ENCODE data around the gene CD8B.

The CD8B gene

DNA sequence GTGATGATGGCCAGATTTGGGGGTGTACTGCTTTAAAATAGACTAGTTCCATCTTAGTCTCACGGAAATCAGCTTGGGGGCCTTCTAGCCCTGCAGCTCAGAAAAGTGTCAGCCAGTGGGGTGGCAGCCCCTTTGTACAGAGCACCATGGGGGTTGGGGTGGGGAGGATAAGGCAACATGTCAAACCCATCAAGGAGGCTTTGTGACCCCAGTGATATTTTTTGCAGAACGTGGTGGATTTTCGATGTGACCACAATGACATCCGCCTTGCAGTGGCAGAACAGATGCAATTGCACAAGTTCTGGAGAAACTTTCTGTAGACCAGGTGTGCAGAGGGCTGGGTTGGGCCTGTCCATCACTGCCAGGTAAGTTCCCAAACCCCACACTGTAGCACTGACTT, 67.9 kb downstream of the CD8B start:
- no peak for DNase-seq

DNA sequence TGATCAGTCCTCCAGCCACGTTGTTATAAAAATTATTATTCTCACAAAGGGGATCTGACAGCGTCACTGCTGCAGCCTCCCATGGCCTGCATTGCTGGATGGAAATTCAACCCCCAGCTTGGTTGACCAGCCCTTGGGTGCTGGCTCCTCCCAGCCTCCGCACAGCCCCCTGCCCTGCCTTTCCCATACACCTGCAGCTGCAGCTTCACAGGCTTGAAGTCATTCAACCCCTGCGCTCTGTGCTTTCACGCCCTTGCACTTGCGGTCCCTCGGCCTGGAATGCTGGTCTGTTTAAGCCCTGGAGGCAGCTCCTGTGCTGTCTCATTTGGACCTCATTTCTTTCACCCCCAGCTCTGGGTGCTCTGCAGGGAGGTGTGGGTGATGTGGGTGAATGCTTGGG, 70.1 kb downstream of the CD8B start:
- no peak for DNase-seq

DNA sequence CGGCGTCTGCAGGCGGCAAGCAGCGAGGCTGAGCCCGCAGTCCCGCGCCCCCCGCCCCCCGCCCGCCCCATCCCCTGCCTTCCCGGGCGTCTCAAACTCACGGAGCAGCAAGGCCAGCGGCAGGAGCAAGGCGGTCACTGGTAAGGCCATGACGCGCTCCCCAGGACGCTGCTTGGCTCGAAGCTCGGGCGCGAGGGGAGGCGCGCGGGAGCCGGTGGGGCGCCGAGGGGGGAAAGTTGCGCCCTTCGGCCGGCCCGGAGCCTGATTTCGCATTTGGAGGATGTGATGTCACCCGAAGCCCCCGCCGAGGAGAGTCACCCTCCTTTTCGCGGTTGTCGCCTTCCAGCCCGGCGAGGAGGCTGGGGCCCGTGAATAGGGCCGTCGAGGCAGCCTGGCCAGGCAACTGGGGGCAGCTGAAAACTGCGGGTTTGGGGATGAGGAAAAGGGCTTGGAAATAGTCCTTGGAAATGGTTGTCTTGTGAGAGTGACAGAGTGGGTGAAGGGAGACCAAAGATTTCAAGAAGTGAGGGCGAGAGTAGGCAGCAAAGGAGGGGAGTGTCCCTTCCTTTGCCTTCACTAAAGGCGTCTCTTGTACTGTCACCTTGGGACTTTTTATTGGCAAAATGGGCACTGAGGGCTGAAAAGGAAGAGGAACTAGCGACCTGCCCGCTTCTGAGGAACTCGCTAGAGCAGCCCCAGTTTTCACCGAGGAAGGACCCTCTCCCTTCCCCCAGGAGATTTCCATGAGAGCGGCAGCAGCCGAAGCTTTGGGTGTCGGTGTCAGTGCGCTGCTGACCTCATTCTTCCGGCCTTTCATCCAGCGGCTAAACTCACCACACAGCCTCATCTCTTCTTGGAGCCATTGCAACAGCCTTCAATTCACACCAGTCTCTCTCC, 70.8 kb downstream of the CD8B start, which contains the start of gene CD8A:
CD8A (minus strand) TSS at position 238 of the 897 bp plus-strand sequence; CDS start at position 150, 88 bp downstream.
- no peak for DNase-seq

DNA sequence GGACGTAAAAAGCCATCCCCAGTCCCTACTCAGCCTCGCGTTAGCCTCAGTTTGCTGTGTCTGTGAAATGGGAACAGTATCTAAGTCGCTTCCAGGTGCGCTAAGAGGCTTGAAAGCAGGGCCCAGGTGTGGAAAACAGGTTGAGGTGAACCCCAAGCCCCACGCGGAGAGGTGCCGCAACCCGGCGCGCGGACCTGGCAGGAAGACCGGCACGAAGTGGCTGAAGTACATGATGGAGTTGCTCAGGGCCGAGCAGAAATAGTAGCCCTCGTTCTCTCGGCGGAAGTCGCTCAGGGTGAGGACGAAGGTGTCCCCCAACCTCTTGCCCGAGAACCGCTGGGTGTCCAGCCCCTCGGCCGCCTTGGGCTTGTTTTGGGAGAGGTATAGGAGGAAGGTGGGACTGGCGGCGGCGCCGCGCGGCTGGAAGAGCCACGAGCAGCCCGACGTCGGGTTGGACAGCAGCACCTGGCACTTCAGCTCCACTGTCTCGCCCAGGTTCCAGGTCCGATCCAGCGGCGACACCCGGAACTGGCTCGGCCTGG, 71.5 kb downstream of the CD8B start:
- no peak for DNase-seq

DNA sequence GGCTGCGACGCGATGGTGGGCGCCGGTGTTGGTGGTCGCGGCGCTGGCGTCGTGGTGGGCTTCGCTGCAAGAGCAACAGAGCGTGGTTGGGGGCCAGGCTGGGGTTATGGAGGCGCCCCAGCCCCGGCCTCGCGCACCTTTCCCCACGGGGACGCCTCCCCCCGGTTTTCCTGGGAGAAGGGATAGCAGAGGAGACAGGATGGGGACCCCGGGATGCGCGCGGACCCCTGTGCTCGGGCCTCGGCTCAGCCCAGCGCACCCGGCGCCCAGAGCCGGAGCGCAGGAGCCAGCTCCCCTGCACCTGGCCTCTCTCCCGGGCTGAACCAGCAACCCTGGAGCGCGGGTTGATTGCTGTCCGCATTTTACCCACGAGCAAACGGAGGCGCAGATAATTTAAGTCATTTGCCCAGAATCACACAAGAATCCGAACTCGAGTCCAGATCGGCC, 72.0 kb downstream of the CD8B start:
- no peak for DNase-seq

DNA sequence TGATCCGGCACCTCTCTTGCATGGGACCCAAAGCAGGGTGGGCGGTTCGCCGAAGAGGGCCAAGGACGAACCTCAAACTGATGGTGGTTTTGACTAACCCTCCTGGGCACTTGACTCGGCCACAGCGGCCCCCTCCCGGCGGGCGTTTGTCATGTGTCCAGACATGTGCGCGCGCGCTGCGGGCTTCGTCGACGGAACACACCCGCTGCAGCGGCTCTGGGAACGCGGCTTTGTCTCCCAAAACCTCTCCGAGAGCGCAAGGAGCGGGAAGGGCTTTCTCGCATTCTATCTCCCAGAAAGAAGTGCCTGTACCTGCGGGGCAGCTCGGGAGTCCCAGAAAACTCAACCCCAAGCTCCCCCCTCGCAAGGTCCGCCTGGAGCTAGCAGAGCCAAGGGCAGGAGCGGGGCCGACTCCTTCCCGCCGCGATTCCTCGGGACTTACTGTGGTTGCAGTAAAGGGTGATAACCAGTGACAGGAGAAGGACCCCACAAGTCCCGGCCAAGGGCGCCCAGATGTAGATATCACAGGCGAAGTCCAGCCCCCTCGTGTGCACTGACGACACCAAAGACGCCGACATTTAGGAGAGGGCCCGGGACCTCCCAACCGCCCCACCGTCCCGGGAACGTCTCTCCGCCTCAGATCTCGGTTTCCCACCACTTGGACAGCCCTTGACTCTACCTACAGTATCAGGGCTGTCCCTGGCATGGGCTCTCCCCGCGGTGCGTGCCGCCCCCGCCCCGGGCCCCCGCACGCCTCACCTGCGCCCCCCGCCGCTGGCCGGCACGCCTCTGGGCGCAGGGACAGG, 72.6 kb downstream of the CD8B start:
- DNase-seq = no peak

DNA sequence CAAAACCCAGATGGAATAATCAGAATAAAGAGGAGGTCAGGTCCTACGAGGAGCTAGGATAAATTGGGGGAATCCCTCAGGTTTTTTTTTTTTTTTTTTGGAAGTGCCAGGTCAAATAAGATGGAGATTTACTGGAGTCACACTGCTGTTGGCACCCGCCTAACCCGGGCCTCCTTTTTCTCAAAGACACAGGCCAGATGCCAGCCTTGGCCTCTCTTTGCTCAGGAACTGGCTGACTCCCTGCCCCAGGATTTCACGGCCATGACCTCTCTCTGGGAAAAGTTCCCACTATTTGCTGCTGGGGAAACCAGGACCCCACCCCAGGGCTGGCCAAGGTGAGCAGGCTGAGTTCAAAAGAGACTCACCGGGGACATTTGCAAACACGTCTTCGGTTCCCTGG, 73.5 kb downstream of the CD8B start:
- no peak for DNase-seq

DNA sequence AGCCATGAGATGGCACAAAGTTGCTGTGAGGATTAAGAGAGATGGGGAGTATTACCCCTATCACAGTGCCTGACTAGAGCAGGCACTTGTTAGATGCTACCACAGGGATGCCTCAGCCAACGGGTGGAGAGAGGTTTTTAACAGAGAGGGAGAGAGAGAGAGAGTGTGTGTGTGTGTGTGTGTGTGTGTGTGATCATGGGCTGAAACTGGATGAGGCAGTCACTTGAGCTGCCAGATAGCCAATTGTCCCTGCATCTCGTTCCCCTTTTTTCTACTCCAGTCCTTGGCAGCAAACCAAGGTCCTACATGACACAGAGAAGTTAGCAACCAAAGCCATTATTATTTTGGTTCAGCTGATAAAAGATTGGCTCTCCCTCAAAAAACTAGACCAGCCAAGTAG, 74.0 kb downstream of the CD8B start:
- DNase-seq = no peak

DNA sequence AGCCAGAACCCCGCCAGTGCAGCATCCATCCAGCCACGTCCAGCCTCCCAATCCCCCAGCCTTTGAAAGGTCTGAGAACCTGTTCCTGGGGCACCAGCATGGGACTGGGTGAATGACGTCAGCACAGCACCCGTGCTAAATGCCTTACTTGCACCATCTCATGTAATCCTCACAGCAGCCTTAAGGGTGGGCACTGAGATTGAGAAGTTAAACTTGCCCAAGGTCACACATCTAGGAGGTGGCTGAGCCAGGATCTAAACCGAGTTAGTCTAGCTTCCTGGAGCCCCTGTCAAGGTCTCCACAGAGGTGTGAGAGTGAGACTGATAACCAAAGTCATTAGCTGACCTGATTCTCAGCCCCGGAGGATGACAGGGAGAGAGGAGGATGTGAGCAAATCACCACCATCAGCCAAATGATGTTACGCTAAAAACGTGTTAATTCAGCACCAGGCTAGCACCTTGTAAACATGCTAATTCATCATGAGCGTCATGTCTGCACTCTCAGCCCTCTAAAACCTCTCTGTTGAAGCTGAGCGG, 75.6 kb downstream of the CD8B start:
- DNase-seq = no peak

DNA sequence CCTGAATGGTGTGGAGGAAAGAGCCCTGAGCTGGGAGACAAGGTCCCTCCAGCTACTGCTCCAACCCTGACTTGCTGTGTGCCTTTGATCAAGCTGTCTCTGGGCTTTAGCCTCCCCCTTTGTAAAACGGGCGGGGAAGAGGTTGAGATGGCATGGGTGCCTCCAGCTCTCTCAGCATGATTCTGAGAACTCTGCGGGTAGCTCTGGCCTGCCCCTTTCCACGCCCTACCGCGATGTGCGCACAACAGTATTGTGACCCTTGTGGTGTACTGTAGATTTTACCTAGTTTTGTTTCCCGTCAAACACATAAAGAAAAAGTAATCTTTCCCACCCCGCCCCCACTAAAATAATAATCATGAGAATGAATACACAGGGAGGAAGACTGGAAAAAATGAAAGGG, 76.2 kb downstream of the CD8B start:
- DNase-seq = no peak

DNA sequence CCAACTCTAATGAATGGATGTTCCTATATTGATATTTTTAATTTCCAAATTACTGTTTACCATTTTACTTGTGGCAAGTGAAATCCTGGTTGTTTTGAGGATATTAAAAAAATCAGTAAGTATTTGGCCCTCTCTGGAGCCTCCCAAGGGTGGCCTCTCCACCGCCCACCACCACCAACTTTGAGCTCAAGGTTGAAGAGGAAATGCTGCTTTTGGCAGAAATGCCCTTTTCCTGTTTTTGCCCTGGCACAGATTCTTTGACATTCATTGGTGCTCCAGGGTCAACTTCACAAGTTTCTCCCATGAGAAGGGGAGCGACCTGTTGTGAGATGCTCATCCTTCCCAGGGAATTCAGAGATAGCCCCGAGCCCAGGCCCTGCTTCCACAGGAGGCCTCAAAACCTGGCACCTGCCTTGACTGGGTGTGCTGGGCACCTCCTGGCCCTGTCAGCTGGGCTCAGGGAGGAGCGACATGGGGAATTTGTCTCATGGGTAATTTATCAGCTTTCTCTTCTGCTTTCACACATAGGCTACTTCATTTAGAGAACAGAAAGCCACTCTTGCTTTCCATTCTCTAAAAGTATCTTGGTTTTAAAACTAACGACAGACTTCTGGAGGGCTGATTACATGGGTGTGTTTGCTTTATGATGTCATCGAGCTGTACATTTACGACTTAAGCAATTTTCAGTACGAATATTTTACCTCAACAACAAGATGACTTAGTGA, 77.9 kb downstream of the CD8B start:
- no peak for DNase-seq

DNA sequence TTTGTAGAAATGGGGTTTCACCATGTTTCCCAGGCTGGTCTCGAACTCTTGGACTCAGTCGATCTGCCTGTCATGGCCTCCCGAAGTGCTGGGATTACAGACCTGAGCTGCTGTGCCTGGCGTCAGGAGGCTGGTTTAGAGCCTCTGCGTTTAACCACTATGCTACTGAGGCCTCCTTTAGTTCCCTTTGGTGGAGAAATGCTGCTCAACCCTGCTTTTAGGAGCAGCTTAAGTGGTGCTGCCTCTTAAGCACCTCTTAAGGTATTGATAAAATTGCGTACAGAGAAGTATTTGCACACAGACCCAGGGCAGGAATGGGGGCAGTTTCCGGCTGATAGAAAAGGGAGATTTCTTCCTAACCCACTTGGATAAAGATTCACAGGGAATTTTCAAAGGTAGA, 78.9 kb downstream of the CD8B start:
- no peak for DNase-seq

DNA sequence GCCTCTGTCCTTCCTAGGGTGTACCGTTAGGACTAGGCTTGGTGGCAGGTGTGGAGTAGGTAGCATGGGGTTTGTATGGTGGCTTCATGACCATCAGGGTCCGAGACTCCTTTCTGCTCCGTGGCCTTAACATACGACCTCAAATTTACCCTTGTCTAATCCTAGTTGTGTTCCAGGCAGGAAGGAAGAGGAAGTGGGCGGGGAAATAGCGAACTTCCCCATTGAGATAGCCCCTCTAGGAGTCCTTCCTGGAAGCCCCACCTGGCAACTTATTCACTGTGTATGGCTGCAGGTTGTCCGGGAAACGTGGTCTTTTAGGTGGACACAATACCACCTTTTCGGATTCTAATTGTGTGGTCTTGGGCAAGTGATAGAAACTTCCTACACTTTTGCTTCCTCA, 80.3 kb downstream of the CD8B start:
- no peak for DNase-seq

DNA sequence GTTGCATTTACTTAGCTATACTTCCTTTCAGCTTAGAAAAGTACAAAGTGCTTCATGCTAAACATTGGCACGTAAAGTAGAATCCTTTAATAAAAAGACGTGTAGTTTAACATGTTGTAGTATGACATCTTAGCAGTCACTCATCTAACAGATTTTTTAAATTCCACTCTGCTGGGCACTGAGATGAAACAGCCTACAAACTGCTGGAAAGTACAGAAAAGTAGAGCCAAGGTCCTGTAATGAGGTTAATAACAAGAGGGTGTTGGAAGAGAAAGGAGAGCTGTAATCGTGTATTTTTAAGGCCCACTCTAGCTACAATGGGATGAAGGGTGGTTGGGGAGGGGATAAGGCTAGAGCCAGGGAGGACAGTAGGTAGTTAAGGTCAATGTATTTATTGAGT, 81.7 kb downstream of the CD8B start:
- no peak for DNase-seq

DNA sequence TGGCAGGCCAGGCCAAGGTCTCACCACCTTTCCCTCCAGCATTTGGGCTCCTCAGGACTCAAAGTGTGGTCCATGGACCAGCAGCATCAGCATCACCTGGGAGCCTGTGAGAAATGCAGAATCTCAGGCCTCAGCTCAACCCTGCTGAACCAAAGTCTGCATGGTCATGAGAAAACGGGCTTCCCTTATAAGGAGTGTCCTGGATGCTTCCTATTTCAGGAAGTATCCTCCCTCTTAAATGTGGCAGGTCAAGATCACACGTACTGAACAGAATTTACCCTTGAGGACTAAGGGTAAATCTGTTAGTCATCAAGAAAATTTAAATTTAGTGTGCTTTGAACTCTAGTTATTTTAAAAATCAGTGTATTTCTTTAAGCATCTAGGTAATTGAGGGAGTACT, 82.7 kb downstream of the CD8B start:
- no peak for DNase-seq

DNA sequence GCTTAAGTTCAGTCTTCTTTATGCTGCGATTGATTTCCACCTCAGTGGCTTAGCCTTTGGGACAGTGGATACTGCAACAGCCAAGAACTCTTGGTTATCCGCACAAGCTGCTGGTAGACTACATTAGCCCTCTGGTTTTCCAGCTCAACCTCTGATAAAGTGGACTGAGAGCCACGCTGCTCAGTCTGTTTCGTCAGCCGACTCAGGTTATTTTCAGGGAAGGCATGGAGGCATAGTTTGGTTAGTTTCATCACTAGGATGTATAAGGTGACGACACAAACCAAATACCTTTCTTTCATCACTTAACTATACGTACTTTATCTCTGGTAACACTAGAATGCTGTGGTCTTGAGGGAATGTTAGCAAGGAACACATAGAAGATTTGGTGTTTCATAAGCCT, 85.2 kb downstream of the CD8B start:
- DNase-seq = no peak

DNA sequence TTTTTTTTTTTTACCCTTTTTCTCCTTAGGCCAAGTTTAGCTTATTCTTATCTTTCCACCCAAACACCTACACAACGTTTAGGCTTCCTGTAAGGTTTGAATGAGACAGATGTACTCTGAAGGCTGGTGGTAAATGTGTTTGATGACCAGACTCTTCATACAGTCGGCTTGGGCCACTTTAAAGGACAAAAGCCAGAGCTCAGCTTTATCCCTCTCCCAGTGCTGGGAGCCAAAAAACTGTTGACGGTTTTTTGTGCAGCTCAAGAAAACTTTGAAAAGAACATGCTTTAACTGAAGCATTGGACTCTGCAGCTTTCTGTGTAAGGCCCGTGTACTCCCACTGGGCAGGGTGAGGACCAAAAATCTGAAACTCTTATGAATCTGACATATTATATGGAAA, 86.3 kb downstream of the CD8B start:
- no peak for DNase-seq

DNA sequence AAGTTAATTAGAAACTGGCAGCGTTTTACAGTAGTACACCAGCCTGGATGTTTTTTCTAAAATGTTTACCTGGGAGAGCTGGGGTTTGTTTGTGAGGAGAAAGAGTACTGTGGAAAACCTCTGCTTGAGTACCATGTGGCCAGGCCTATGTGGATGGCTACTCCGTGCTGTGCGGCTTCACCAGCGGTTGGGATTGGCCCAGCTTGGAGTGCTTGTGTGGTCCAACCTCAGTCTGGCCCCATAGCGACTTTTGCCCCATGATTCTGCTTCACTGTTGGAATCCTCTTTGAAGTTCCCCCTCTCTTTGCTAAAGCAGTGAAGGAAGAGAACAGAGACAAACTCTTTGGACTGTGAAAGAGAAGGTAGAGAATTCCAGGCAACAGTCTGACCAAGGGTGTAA, 86.8 kb downstream of the CD8B start:
- DNase-seq = no peak

DNA sequence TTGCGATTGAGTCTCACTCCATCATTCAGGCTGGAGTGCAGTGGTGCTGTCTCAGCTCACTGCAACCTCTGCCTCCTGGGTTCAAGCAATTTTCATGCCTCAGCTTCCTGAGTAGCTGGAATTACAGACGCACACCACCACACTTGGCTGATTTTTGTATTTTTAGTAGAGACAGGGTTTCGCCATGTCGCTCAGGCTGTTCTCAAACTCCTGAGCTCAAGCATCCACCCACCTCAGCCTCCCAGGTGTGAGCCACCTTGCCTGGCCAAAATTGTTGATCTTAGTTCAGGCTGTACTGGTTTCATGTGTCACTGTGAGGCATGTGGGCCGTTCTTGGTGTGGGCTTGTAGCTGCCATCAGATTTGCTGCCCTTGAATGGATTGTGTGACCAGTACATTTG, 89.1 kb downstream of the CD8B start:
- DNase-seq = no peak

DNA sequence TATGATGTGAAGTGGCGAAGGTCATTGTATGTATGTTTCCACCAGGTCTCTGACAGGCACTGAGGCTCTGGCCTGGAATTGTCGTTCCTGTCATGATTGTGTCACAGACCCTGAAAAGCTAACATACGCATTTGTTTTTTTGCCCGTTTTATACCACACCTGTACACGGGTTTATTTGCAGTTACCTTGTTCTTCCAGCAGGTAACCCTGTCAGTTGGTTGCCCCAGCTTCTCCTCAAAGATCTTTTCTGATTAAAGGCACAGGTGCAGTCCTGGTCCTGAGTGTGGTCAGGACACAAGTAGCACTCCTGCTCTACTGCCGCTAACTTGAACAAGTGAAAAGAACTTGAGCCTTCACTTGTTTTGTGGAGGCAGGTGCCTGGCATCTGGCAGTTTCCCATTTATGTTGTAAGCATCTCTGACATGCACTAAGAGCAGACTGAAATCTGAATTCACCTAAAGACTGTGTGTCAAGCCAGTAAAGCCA, 90.8 kb downstream of the CD8B start:
- DNase-seq = no peak

DNA sequence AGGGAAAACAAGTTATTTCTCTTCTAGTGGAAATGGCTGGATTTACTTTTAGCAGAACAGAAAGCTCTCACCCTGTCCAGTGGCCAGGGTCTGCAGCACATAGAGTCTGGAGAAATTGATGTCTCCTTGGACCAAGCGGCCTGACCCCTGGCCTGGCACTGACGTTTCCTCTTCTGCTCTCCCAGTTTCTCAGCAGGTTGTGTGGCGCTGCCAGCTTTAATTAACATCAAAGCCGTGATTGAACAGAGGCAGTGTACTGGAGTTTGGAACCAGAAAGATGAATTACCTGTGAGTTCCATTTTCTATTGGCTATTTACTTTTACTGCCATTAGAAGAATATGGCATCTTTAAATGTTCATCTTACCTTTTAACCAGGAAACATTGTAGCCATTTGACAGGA, 91.8 kb downstream of the CD8B start:
- no peak for DNase-seq

DNA sequence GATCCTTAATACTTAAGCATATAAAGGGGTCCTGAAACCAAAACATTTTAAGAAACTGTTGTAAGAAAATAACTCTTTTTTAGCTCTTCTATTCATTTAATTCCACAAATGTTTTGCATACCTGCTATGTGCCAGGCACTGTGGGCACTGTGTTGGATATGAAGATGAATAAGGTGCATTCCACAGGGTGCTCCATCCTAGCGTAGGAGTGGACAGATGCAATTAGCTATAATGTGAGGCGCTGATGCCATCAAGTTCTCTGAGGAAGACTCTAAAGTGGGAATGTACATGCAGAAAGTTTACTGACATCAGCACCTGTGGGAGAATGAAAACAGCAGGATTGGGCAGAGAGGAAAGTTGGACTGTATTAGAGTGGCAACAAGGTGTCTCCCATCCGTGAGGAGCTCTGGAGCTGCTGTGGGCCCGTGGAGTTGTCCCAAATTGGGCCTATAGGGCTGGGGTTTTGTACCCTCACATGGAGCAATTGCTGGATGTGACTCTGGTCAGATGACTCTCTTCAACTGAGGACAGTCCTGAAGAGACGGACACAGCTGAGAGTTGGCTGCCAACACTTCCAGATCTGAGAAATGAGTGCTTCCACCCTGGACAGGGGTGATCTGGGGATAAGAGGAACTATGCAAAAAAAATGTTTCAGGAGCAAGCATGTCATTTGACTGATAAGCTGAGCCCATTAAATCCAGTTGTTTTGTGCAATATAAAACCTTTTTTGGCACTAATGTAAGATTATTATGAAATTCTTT, 93.3 kb downstream of the CD8B start:
- no peak for DNase-seq
